ENCODE results near the gene HRH3. TPM values are rescaled to one million over a fixed set of nuclear protein-coding genes. Genes with fewer than 3 reads are reported as not detected.

Gene HRH3
- polyA plus RNA-seq, 1 donor from 2014 or later = 2.8 TPM

DNA sequence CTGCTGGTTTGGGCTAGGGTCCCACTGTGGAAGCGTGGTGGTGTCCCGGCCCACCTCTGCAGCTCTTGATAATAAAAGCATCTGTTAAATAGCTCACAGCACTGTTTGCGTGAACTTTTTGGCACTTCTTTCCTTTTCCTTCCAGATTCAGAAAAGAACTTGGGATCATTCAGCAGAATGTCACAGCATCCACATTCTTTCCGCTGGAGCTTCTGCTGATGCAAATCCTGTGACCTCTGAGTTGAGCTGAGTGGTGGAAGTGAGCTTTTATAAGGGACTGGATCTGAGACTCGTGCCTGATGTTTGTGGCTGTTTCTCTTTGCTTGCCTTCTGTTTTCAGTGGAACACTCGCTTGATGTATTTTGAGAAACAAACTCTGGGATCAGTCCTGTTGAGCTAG, 22.1 kb upstream of the HRH3 start:
- no peak overlapping the region for H3K9ac ChIP-seq (ENCODE audit: low read length)
- H3K27ac ChIP-seq (ENCODE audit: low read length) = no peak overlapping the region
- H3K79me2 ChIP-seq (replicated peaks; ENCODE audit: insufficient read depth, low read length) = peaks cover 62% of the 10 kb centered on the region
- no peaks in the 10 kb centered on the region for H3K36me3 ChIP-seq (ENCODE audit: insufficient read depth, low read length)
- no peaks in the 10 kb centered on the region for H3F3A ChIP-seq (ENCODE audit: insufficient read depth, low read length, poor library complexity, severe bottlenecking)
- TF ChIP-seq EP300 (conservative IDR thresholded peaks at IDR 0.05; ENCODE audit: poor library complexity, severe bottlenecking) (no peak), TAF1 (IDR thresholded peaks at IDR 0.05; ENCODE audit: low read depth) (no peak)
- no peaks in the 10 kb centered on the region for H4K20me1 ChIP-seq (ENCODE audit: insufficient read depth)
- no peaks in the 10 kb centered on the region for H3K9me3 ChIP-seq (ENCODE audit: low read length)
- H3K4me3 ChIP-seq (ENCODE audit: low read length) = no peak overlapping the region
- no peak overlapping the region for H3K4me2 ChIP-seq (ENCODE audit: low read length)
- H2AFZ ChIP-seq (ENCODE audit: low read depth, low read length) = no peak overlapping the region
- H3K9me2 ChIP-seq (ENCODE audit: insufficient read depth, low read length) = no peaks in the 10 kb centered on the region
- no peaks in the 10 kb centered on the region for H3K27me3 ChIP-seq (ENCODE audit: insufficient read depth, low read depth, low read length)

GRCh38 chr20:62241506-62241905, 21.4 kb upstream of the HRH3 start:
- H3K9ac ChIP-seq (ENCODE audit: low read length) = no peak overlapping the region
- no peaks in the 10 kb centered on the region for H4K20me1 ChIP-seq (ENCODE audit: insufficient read depth)
- H3K4me3 ChIP-seq (ENCODE audit: low read length) = no peak overlapping the region
- H2AFZ ChIP-seq (ENCODE audit: low read depth, low read length) = no peak overlapping the region
- peaks cover 60% of the 10 kb centered on the region for H3K79me2 ChIP-seq (replicated peaks; ENCODE audit: insufficient read depth, low read length)
- no peak overlapping the region for H3K27ac ChIP-seq (ENCODE audit: low read length)
- H3K36me3 ChIP-seq (ENCODE audit: insufficient read depth, low read length) = no peaks in the 10 kb centered on the region
- no peaks in the 10 kb centered on the region for H3K9me2 ChIP-seq (ENCODE audit: insufficient read depth, low read length)
- H3F3A ChIP-seq (ENCODE audit: insufficient read depth, low read length, poor library complexity, severe bottlenecking) = no peaks in the 10 kb centered on the region
- TF ChIP-seq MXI1 (conservative IDR thresholded peaks at IDR 0.05; ENCODE audit: poor library complexity, severe bottlenecking) = no peak
- no peaks in the 10 kb centered on the region for H3K9me3 ChIP-seq (ENCODE audit: low read length)
- no peak overlapping the region for H3K4me2 ChIP-seq (ENCODE audit: low read length)
- no peaks in the 10 kb centered on the region for H3K27me3 ChIP-seq (ENCODE audit: insufficient read depth, low read depth, low read length)

GRCh38 chr20:62240020-62240685, 20.1 kb upstream of the HRH3 start:
- no peak overlapping the region for H3K27ac ChIP-seq (ENCODE audit: low read length)
- H3K9ac ChIP-seq (ENCODE audit: low read length) = no peak overlapping the region
- H3K9me3 ChIP-seq (ENCODE audit: low read length) = no peaks in the 10 kb centered on the region
- no peaks in the 10 kb centered on the region for H3K27me3 ChIP-seq (ENCODE audit: insufficient read depth, low read depth, low read length)
- H2AFZ ChIP-seq (ENCODE audit: low read depth, low read length) = no peak overlapping the region
- no peak overlapping the region for H3K4me2 ChIP-seq (ENCODE audit: low read length)
- no peaks in the 10 kb centered on the region for H3K36me3 ChIP-seq (ENCODE audit: insufficient read depth, low read length)
- no peaks in the 10 kb centered on the region for H3K9me2 ChIP-seq (ENCODE audit: insufficient read depth, low read length)
- no peaks in the 10 kb centered on the region for H4K20me1 ChIP-seq (ENCODE audit: insufficient read depth)
- peaks cover 55% of the 10 kb centered on the region for H3K79me2 ChIP-seq (replicated peaks; ENCODE audit: insufficient read depth, low read length)
- H3F3A ChIP-seq (ENCODE audit: insufficient read depth, low read length, poor library complexity, severe bottlenecking) = no peaks in the 10 kb centered on the region
- peak overlapping the region; percentile 87 for H3K4me3 ChIP-seq (ENCODE audit: low read length)
- TF ChIP-seq RAD21 (conservative IDR thresholded peaks at IDR 0.05) = no peak
- TF ChIP-seq EP300 (conservative IDR thresholded peaks at IDR 0.05; ENCODE audit: poor library complexity, severe bottlenecking) = no peak
- TF ChIP-seq, protein P1, sequence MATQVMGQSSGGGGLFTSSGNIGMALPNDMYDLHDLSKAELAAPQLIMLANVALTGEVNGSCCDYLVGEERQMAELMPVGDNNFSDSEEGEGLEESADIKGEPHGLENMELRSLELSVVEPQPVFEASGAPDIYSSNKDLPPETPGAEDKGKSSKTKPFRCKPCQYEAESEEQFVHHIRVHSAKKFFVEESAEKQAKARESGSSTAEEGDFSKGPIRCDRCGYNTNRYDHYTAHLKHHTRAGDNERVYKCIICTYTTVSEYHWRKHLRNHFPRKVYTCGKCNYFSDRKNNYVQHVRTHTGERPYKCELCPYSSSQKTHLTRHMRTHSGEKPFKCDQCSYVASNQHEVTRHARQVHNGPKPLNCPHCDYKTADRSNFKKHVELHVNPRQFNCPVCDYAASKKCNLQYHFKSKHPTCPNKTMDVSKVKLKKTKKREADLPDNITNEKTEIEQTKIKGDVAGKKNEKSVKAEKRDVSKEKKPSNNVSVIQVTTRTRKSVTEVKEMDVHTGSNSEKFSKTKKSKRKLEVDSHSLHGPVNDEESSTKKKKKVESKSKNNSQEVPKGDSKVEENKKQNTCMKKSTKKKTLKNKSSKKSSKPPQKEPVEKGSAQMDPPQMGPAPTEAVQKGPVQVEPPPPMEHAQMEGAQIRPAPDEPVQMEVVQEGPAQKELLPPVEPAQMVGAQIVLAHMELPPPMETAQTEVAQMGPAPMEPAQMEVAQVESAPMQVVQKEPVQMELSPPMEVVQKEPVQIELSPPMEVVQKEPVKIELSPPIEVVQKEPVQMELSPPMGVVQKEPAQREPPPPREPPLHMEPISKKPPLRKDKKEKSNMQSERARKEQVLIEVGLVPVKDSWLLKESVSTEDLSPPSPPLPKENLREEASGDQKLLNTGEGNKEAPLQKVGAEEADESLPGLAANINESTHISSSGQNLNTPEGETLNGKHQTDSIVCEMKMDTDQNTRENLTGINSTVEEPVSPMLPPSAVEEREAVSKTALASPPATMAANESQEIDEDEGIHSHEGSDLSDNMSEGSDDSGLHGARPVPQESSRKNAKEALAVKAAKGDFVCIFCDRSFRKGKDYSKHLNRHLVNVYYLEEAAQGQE (IDR thresholded peaks at IDR 0.05; ENCODE audit: borderline replicate concordance) = no peak
- TF ChIP-seq, protein P2, sequence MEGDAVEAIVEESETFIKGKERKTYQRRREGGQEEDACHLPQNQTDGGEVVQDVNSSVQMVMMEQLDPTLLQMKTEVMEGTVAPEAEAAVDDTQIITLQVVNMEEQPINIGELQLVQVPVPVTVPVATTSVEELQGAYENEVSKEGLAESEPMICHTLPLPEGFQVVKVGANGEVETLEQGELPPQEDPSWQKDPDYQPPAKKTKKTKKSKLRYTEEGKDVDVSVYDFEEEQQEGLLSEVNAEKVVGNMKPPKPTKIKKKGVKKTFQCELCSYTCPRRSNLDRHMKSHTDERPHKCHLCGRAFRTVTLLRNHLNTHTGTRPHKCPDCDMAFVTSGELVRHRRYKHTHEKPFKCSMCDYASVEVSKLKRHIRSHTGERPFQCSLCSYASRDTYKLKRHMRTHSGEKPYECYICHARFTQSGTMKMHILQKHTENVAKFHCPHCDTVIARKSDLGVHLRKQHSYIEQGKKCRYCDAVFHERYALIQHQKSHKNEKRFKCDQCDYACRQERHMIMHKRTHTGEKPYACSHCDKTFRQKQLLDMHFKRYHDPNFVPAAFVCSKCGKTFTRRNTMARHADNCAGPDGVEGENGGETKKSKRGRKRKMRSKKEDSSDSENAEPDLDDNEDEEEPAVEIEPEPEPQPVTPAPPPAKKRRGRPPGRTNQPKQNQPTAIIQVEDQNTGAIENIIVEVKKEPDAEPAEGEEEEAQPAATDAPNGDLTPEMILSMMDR (IDR thresholded peaks at IDR 0.05; ENCODE audit: poor library complexity, severe bottlenecking) = no peak
- no peak for TF ChIP-seq POLR2AphosphoS5 (IDR thresholded peaks at IDR 0.05)
- no peak for TF ChIP-seq EZH2 (IDR thresholded peaks at IDR 0.05; ENCODE audit: borderline replicate concordance, insufficient read depth, low read length, poor library complexity, severe bottlenecking)
- no peak for TF ChIP-seq SMC3 (conservative IDR thresholded peaks at IDR 0.05; ENCODE audit: poor library complexity)
- TF ChIP-seq TAF1 (IDR thresholded peaks at IDR 0.05; ENCODE audit: low read depth) = no peak
- no peak for TF ChIP-seq MXI1 (conservative IDR thresholded peaks at IDR 0.05; ENCODE audit: poor library complexity, severe bottlenecking)
